ENCODE data around the gene PDIA5. TPM values are rescaled to one million over a fixed set of nuclear protein-coding genes. Genes with fewer than 3 reads are reported as not detected.

Gene PDIA5
- total RNA-seq, 1 donor from 2014 or later = 29.4 TPM

GRCh38 chr3:123168605-123169004 lies 101.8 kb downstream of the PDIA5 start:
- peaks cover 6% of the 10 kb centered on the region for H3K9me3 Mint-ChIP-seq
- H3K27me3 Mint-ChIP-seq = no peaks in the 10 kb centered on the region
- peaks cover 28% of the 10 kb centered on the region for H3K36me3 Mint-ChIP-seq (ENCODE audit: low read depth)
- DNase-seq = no peak
- H3K4me3 Mint-ChIP-seq = no peak overlapping the region
- no peaks in the 10 kb centered on the region for H3K4me1 Mint-ChIP-seq
- H3K27ac Mint-ChIP-seq = no peak overlapping the region
- intact Hi-C loops (cut with micrococcal nuclease) = no loop called here

- Mint-ChIP-seq H3K4me3 (no peak overlapping the region), H3K36me3 (ENCODE audit: low read depth) (peaks cover 19% of the 10 kb centered on the region), H3K4me1 (no peaks in the 10 kb centered on the region), H3K27ac (no peak overlapping the region), H3K27me3 (no peaks in the 10 kb centered on the region), H3K9me3 (peaks cover 6% of the 10 kb centered on the region)
- intact Hi-C loops (cut with micrococcal nuclease) = no loop called here
- DNase-seq = no peak
These were observed 102.7 kb downstream of the PDIA5 start for GRCh38 chr3:123169492-123169929.

- intact Hi-C loops (cut with micrococcal nuclease) = no loop called here
- Mint-ChIP-seq H3K36me3 (ENCODE audit: low read depth) (peaks cover 15% of the 10 kb centered on the region), H3K4me3 (no peak overlapping the region), H3K9me3 (peaks cover 2% of the 10 kb centered on the region), H3K27me3 (no peaks in the 10 kb centered on the region), H3K27ac (no peak overlapping the region), H3K4me1 (no peaks in the 10 kb centered on the region)
- no peak for DNase-seq
These were observed 103.1 kb downstream of the PDIA5 start for GRCh38 chr3:123169930-123170329.

GRCh38 chr3:123180791-123181190 lies 114.0 kb downstream of the PDIA5 start:
- Mint-ChIP-seq H3K36me3 (ENCODE audit: low read depth) (no peaks in the 10 kb centered on the region), H3K4me1 (no peaks in the 10 kb centered on the region), H3K27me3 (no peaks in the 10 kb centered on the region), H3K9me3 (peaks cover 5% of the 10 kb centered on the region), H3K4me3 (no peak overlapping the region), H3K27ac (no peak overlapping the region)
- intact Hi-C loops (cut with micrococcal nuclease) = no loop called here
- DNase-seq = no peak

GRCh38 chr3:123186695-123187094 lies 119.9 kb downstream of the PDIA5 start:
- Mint-ChIP-seq H3K9me3 (peaks cover 5% of the 10 kb centered on the region), H3K27me3 (no peaks in the 10 kb centered on the region), H3K4me3 (no peak overlapping the region), H3K27ac (no peak overlapping the region), H3K36me3 (ENCODE audit: low read depth) (no peaks in the 10 kb centered on the region), H3K4me1 (no peaks in the 10 kb centered on the region)
- DNase-seq = no peak
- intact Hi-C loops (cut with micrococcal nuclease) = no loop called here

GRCh38 chr3:123188058-123188457 lies 121.2 kb downstream of the PDIA5 start:
- no peaks in the 10 kb centered on the region for H3K36me3 Mint-ChIP-seq (ENCODE audit: low read depth)
- intact Hi-C loops (cut with micrococcal nuclease) = no loop called here
- H3K4me3 Mint-ChIP-seq = no peak overlapping the region
- H3K27me3 Mint-ChIP-seq = peaks cover 2% of the 10 kb centered on the region
- no peaks in the 10 kb centered on the region for H3K9me3 Mint-ChIP-seq
- H3K4me1 Mint-ChIP-seq = no peaks in the 10 kb centered on the region
- no peak overlapping the region for H3K27ac Mint-ChIP-seq
- no peak for DNase-seq

GRCh38 chr3:123193448-123194101 lies 126.8 kb downstream of the PDIA5 start:
- Mint-ChIP-seq H3K9me3 (no peaks in the 10 kb centered on the region), H3K4me1 (no peaks in the 10 kb centered on the region), H3K27me3 (peaks cover 9% of the 10 kb centered on the region), H3K4me3 (no peak overlapping the region), H3K27ac (no peak overlapping the region), H3K36me3 (ENCODE audit: low read depth) (no peaks in the 10 kb centered on the region)
- no peak for DNase-seq
- intact Hi-C loops (cut with micrococcal nuclease) = no loop called here

- peaks cover 13% of the 10 kb centered on the region for H3K27me3 Mint-ChIP-seq
- intact Hi-C loops (cut with micrococcal nuclease) = no loop called here
- no peak for DNase-seq
- H3K4me1 Mint-ChIP-seq = no peaks in the 10 kb centered on the region
- H3K9me3 Mint-ChIP-seq = no peaks in the 10 kb centered on the region
- H3K4me3 Mint-ChIP-seq = no peak overlapping the region
- H3K27ac Mint-ChIP-seq = no peak overlapping the region
- H3K36me3 Mint-ChIP-seq (ENCODE audit: low read depth) = no peaks in the 10 kb centered on the region
These were observed 127.7 kb downstream of the PDIA5 start for GRCh38 chr3:123194552-123194951.

GRCh38 chr3:123198372-123198771 lies 131.5 kb downstream of the PDIA5 start:
- Mint-ChIP-seq H3K9me3 (peaks cover 9% of the 10 kb centered on the region), H3K4me3 (no peak overlapping the region), H3K36me3 (ENCODE audit: low read depth) (no peaks in the 10 kb centered on the region), H3K27me3 (peaks cover 11% of the 10 kb centered on the region), H3K27ac (no peak overlapping the region), H3K4me1 (peaks cover 12% of the 10 kb centered on the region)
- DNase-seq = no peak
- intact Hi-C loops (cut with micrococcal nuclease) = no loop called here

GRCh38 chr3:123201223-123201556 lies 134.4 kb downstream of the PDIA5 start:
- H3K4me3 Mint-ChIP-seq = peak overlapping the region; percentile 93
- DNase-seq = no peak
- H3K27me3 Mint-ChIP-seq = peaks cover 4% of the 10 kb centered on the region
- H3K27ac Mint-ChIP-seq = peak overlapping the region; percentile 97
- H3K36me3 Mint-ChIP-seq (ENCODE audit: low read depth) = peaks cover 2% of the 10 kb centered on the region
- intact Hi-C loops (cut with micrococcal nuclease) = loop anchor here (1.0 to 5.0 kb wide), 4 partner anchors 134 to 1654 kb away; partner anchors contain the start of genes HACD2, HSPBAP1 and PDIA5
- peaks cover 9% of the 10 kb centered on the region for H3K9me3 Mint-ChIP-seq
- peaks cover 14% of the 10 kb centered on the region for H3K4me1 Mint-ChIP-seq

GRCh38 chr3:123201557-123202427 lies 135.0 kb downstream of the PDIA5 start, which contains the start of gene SEC22A:
SEC22A (plus strand) TSS chr3:123201943; CDS start chr3:123209218, 7,275 bp downstream.
- Mint-ChIP-seq H3K27me3 (peaks cover 4% of the 10 kb centered on the region), H3K36me3 (ENCODE audit: low read depth) (peaks cover 2% of the 10 kb centered on the region), H3K4me3 (peak within 1 kb of the TSS; percentile 93), H3K4me1 (peaks cover 14% of the 10 kb centered on the region), H3K9me3 (peaks cover 9% of the 10 kb centered on the region), H3K27ac (peak within 1 kb of the TSS; percentile 97)
- intact Hi-C loops (cut with micrococcal nuclease) = loop anchor here (1.0 to 5.0 kb wide), 4 partner anchors 134 to 1655 kb away; partner anchors contain the start of genes HACD2, HSPBAP1 and PDIA5
- DNase-seq = peak; percentile 99

- peak overlapping the region; percentile 93 for H3K4me3 Mint-ChIP-seq
- H3K4me1 Mint-ChIP-seq = peaks cover 14% of the 10 kb centered on the region
- peaks cover 9% of the 10 kb centered on the region for H3K9me3 Mint-ChIP-seq
- peak overlapping the region; percentile 97 for H3K27ac Mint-ChIP-seq
- H3K27me3 Mint-ChIP-seq = peaks cover 4% of the 10 kb centered on the region
- H3K36me3 Mint-ChIP-seq (ENCODE audit: low read depth) = peaks cover 2% of the 10 kb centered on the region
- intact Hi-C loops (cut with micrococcal nuclease) = loop anchor here (5.0 kb wide), 1 partner anchor 410 kb away; the partner anchor contains the start of gene HSPBAP1
- DNase-seq = peak; percentile 67
These were observed 135.6 kb downstream of the PDIA5 start for GRCh38 chr3:123202451-123202850.
